Mesenchymal stem cell (in vitro differentiated cells and primary cell): ENCODE data around the gene SLC24A3.

Source experiments
- DNase-seq: peaks from one replicate; pipeline ENCODE4 v3.0.0-alpha.2; 2013
- H2AFZ ChIP-seq: one replicate; pipeline ENCODE4 v1.6.1; 2013; ENCODE audit warnings: low read depth, mild to moderate bottlenecking, control low read depth, inconsistent platforms, low read length, moderate library complexity
- H2AK5ac ChIP-seq: 2 replicates; pipeline ENCODE4 v1.6.1; 2013; ENCODE audit warnings: low read length, moderate library complexity, mild to moderate bottlenecking, inconsistent platforms; ENCODE audit not compliant: severe bottlenecking
- H2BK120ac ChIP-seq: one replicate; pipeline ENCODE4 v1.6.1; 2013; ENCODE audit warnings: low read depth, mild to moderate bottlenecking, inconsistent platforms, low read length, moderate library complexity
- H2BK12ac ChIP-seq, 2 experiments: one replicate each; pipeline ENCODE4 v1.6.1; 2013; ENCODE audit warnings: inconsistent platforms in 2 of 2, low read length in 2 of 2, mild to moderate bottlenecking in 2 of 2, moderate library complexity in 2 of 2, control low read depth in 1 of 2
- H2BK15ac ChIP-seq: one replicate; pipeline ENCODE4 v1.6.1; 2013; ENCODE audit warnings: mild to moderate bottlenecking, low read depth, inconsistent platforms; ENCODE audit not compliant: poor library complexity, severe bottlenecking
- H2BK5ac ChIP-seq: 2 replicates; pipeline ENCODE4 v1.6.1; 2013; ENCODE audit warnings: low read depth, mild to moderate bottlenecking, low read length, control low read depth, inconsistent platforms; ENCODE audit not compliant: poor library complexity, severe bottlenecking
- H3K14ac ChIP-seq, 2 experiments: one replicate each; pipeline ENCODE4 v1.6.1; 2013; ENCODE audit warnings: inconsistent platforms in 2 of 2, low read length in 2 of 2, control low read depth in 1 of 2, mild to moderate bottlenecking in 1 of 2, moderate library complexity in 1 of 2
- H3K18ac ChIP-seq, 2 experiments: one replicate each; pipeline ENCODE4 v1.6.1; 2013; ENCODE audit warnings: inconsistent platforms in 2 of 2, low read length in 2 of 2, control low read depth in 1 of 2, low read depth in 1 of 2, mild to moderate bottlenecking in 1 of 2
- H3K23ac ChIP-seq, 2 experiments: one replicate each; pipeline ENCODE4 v1.6.1; 2013; ENCODE audit warnings: inconsistent platforms in 2 of 2, low read length in 2 of 2, mild to moderate bottlenecking in 2 of 2, moderate library complexity in 2 of 2, control low read depth in 1 of 2
- H3K27ac ChIP-seq: 2 replicates; pipeline ENCODE4 v1.5.1; 2013; ENCODE audit warnings: mild to moderate bottlenecking, moderate library complexity, low read length, control low read depth, inconsistent platforms; ENCODE audit not compliant: poor library complexity, severe bottlenecking
- H3K27me3 ChIP-seq, 2 experiments: 2 replicates each; pipeline versions ENCODE4 v1.6.1 to v1.7.0; 2013; ENCODE audit warnings: low read length in 2 of 2, mild to moderate bottlenecking in 2 of 2, moderate library complexity in 2 of 2, control low read depth in 1 of 2, inconsistent platforms in 1 of 2; ENCODE audit not compliant: control insufficient read depth in 1 of 2, insufficient read depth in 1 of 2
- H3K36me3 ChIP-seq, 2 experiments: 2 replicates each; pipeline versions ENCODE4 v1.6.1 to v1.7.0; 2013; ENCODE audit warnings: low read length in 2 of 2, control low read depth in 1 of 2, inconsistent platforms in 1 of 2, low read depth in 1 of 2, mild to moderate bottlenecking in 1 of 2; ENCODE audit not compliant: insufficient read depth in 2 of 2, control insufficient read depth in 1 of 2
- H3K4ac ChIP-seq, 2 experiments: one replicate each; pipeline ENCODE4 v1.6.1; 2013; ENCODE audit warnings: inconsistent platforms in 2 of 2, low read length in 2 of 2, mild to moderate bottlenecking in 2 of 2, moderate library complexity in 2 of 2, control low read depth in 1 of 2, low read depth in 1 of 2
- H3K4me1 ChIP-seq: 2 replicates; pipeline ENCODE4 v1.6.1; 2013; ENCODE audit warnings: low read depth, low read length, control low read depth; ENCODE audit not compliant: control insufficient read depth, insufficient read depth
- H3K4me2 ChIP-seq: 2 replicates; pipeline ENCODE4 v1.6.1; 2013; ENCODE audit warnings: low read length, mild to moderate bottlenecking, inconsistent platforms; ENCODE audit not compliant: poor library complexity, severe bottlenecking
- H3K4me3 ChIP-seq, 2 experiments: 2 replicates each; pipeline versions ENCODE4 v1.5.1 to v1.7.0; 2013; ENCODE audit warnings: low read length in 2 of 2, mild to moderate bottlenecking in 2 of 2, control low read depth in 1 of 2, low read depth in 1 of 2; ENCODE audit not compliant: insufficient read depth in 1 of 2
- H3K79me1 ChIP-seq: replicated peaks from 2 replicates; pipeline ENCODE4 v1.6.1; 2013; ENCODE audit warnings: mild to moderate bottlenecking, control low read depth, low read length, inconsistent platforms; ENCODE audit not compliant: poor library complexity, severe bottlenecking
- H3K9ac ChIP-seq: 2 replicates; pipeline ENCODE4 v1.7.0; 2013; ENCODE audit warnings: mild to moderate bottlenecking, low read length, moderate library complexity
- H3K9me3 ChIP-seq: 2 replicates; pipeline ENCODE4 v1.7.0; 2013; ENCODE audit warnings: mild to moderate bottlenecking, low read length; ENCODE audit not compliant: control insufficient read depth
- H4K8ac ChIP-seq: one replicate; pipeline ENCODE4 v1.6.1; 2013; ENCODE audit warnings: inconsistent platforms, mild to moderate bottlenecking, low read length, moderate library complexity
- H4K91ac ChIP-seq: one replicate; pipeline ENCODE4 v1.6.1; 2013; ENCODE audit warnings: mild to moderate bottlenecking, low read length, inconsistent platforms
- WGBS: methylation state at CpG from one replicate; pipeline ENCODE4 v1.1.7; 2013; ENCODE audit warnings: mixed read lengths; 5-methylcytosine and 5-hydroxymethylcytosine counted together

Gene SLC24A3

GRCh38 chr20:19462491-19462890 lies 250.0 kb downstream of the SLC24A3 start:
- H2BK120ac ChIP-seq, result no peak overlapping the region
- no peaks in the 10 kb centered on the region for H3K27me3 ChIP-seq
- H3K9ac ChIP-seq, result no peak overlapping the region
- no peak overlapping the region for H2BK12ac ChIP-seq
- no peak overlapping the region for H4K8ac ChIP-seq
- H3K79me1 ChIP-seq, result no peaks in the 10 kb centered on the region
- H2AFZ ChIP-seq, result no peak overlapping the region
- H3K4ac ChIP-seq, result no peak overlapping the region
- no peak overlapping the region for H4K91ac ChIP-seq
- no peaks in the 10 kb centered on the region for H3K9me3 ChIP-seq
- DNase-seq, result no peak
- no peaks in the 10 kb centered on the region for H3K36me3 ChIP-seq
- H2AK5ac ChIP-seq, result no peak overlapping the region
- H3K18ac ChIP-seq, result no peak overlapping the region
- H2BK5ac ChIP-seq, result no peak overlapping the region
- no peak overlapping the region for H3K23ac ChIP-seq
- H3K14ac ChIP-seq, result no peak overlapping the region
- H2BK15ac ChIP-seq, result no peak overlapping the region
- 69% methylated on average over 6 of the region's 6 CpGs for WGBS
- no peak overlapping the region for H3K27ac ChIP-seq
- no peak overlapping the region for H3K4me3 ChIP-seq
- H3K4me1 ChIP-seq, result no peaks in the 10 kb centered on the region
- no peak overlapping the region for H3K4me2 ChIP-seq

- Histone ChIP-seq H2BK12ac (no peak overlapping the region), H2AK5ac (no peak overlapping the region), H3K18ac (no peak overlapping the region), H3K4me2 (no peak overlapping the region), H2BK5ac (no peak overlapping the region), H3K4me3 (no peak overlapping the region), H3K9ac (no peak overlapping the region), H3K14ac (no peak overlapping the region), H3K9me3 (no peaks in the 10 kb centered on the region), H3K36me3 (no peaks in the 10 kb centered on the region), H2BK15ac (no peak overlapping the region), H2AFZ (no peak overlapping the region), H4K8ac (no peak overlapping the region), H3K4ac (no peak overlapping the region), H3K79me1 (no peaks in the 10 kb centered on the region), H4K91ac (no peak overlapping the region), H3K27ac (no peak overlapping the region), H3K23ac (no peak overlapping the region), H2BK120ac (no peak overlapping the region), H3K4me1 (no peaks in the 10 kb centered on the region), H3K27me3 (peaks cover 0 to 2% of the 10 kb centered on the region in 2 experiments)
- no peak for DNase-seq
- WGBS, result 87% methylated on average over 3 of the region's 4 CpGs
Observed at GRCh38 chr20:19463597-19463996, 251.2 kb downstream of the SLC24A3 start.

DNA sequence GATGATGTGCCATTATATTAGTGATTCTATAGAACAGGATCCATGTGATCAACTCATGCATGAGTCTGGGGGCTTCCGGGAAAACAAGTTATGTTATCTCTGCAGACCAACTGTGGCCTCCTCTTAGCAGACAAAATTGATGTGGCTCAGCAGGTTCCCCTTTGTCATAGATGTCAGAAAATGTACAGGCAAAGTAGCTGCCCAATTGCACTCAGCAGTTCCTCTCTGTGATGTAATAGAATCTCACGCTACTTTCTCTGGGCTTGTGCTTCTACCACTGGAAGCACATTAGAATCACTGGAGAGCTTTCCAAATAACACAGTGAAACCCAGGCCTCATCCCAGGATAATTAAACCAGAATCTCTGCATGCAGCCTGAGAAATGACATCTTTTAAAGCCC lies 253.1 kb downstream of the SLC24A3 start:
- WGBS, result 82% methylated on average over 2 of the region's 2 CpGs
- no peaks in the 10 kb centered on the region for H3K4me1 ChIP-seq

DNA sequence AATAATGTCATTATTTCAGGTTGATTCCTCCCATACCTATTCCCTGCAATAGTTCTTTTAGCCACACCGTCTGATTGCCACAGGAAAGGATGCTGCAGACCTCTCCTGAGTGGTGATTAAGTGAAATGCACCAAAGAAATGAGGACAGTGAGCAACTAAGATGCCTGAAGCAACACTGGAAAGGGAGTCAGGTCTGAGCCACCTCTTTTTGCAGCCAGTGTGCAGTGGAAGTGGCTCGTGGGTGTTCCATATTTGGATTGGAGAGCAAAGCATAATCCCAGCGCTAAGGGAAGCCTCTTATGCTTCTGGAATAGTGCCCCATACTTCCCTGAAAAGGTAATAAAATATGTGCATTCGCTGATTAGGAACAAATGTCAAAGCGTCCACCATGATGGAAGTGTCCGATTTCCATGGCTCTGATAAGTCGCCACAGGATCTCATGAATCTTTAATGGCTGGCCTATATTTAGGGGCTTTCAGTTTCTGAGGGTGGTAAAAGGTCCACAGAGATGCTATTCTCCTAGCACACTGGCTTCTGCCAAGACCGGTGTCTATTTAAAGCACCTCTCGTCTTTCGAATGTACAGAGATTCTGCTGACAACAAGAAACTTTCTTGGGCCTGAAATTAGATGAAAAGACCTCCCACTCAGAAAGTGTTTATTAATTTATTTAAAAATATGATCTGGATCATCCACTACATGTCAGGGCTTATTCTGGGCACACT lies 253.9 kb downstream of the SLC24A3 start:
- no peak overlapping the region for H3K4me2 ChIP-seq
- H2BK12ac ChIP-seq, result no peak overlapping the region
- H3K27ac ChIP-seq, result no peak overlapping the region
- no peak overlapping the region for H3K18ac ChIP-seq
- H2BK15ac ChIP-seq, result no peak overlapping the region
- no peaks in the 10 kb centered on the region for H3K79me1 ChIP-seq
- H3K4me3 ChIP-seq, result no peak overlapping the region
- H2BK5ac ChIP-seq, result no peak overlapping the region
- no peak overlapping the region for H3K9ac ChIP-seq
- no peak overlapping the region for H2AK5ac ChIP-seq
- H3K4ac ChIP-seq, result no peak overlapping the region
- no peak overlapping the region for H3K14ac ChIP-seq
- DNase-seq, result no peak
- H2BK120ac ChIP-seq, result no peak overlapping the region
- H3K23ac ChIP-seq, result no peak overlapping the region
- H4K8ac ChIP-seq, result no peak overlapping the region
- no peak overlapping the region for H4K91ac ChIP-seq
- no peaks in the 10 kb centered on the region for H3K36me3 ChIP-seq
- H3K27me3 ChIP-seq, result peaks cover 0 to 7% of the 10 kb centered on the region in 2 experiments
- H3K9me3 ChIP-seq, result no peaks in the 10 kb centered on the region
- 86% methylated on average over 10 of the region's 10 CpGs for WGBS
- H2AFZ ChIP-seq, result no peak overlapping the region
- H3K4me1 ChIP-seq, result no peaks in the 10 kb centered on the region

More for the DNA sequence above, 253.1 kb downstream of the SLC24A3 start:
- H3K36me3 ChIP-seq, result no peaks in the 10 kb centered on the region
- no peak overlapping the region for H2AK5ac ChIP-seq
- no peak overlapping the region for H4K91ac ChIP-seq
- H2BK12ac ChIP-seq, result no peak overlapping the region
- no peak overlapping the region for H3K23ac ChIP-seq
- H2BK5ac ChIP-seq, result no peak overlapping the region
- H3K4me3 ChIP-seq, result no peak overlapping the region
- no peaks in the 10 kb centered on the region for H3K79me1 ChIP-seq
- no peak overlapping the region for H2BK120ac ChIP-seq
- H4K8ac ChIP-seq, result no peak overlapping the region
- no peak overlapping the region for H3K4ac ChIP-seq
- no peak for DNase-seq
- H3K14ac ChIP-seq, result no peak overlapping the region
- no peak overlapping the region for H3K4me2 ChIP-seq
- H3K18ac ChIP-seq, result no peak overlapping the region
- no peak overlapping the region for H2BK15ac ChIP-seq
- H3K9me3 ChIP-seq, result no peaks in the 10 kb centered on the region
- no peak overlapping the region for H3K27ac ChIP-seq
- no peak overlapping the region for H3K9ac ChIP-seq
- no peak overlapping the region for H2AFZ ChIP-seq
- peaks cover 0 to 2% of the 10 kb centered on the region in 2 experiments for H3K27me3 ChIP-seq
